ENCODE results near the gene PDSS2.

GRCh38 chr6:107328081-107328480 lies 131.3 kb downstream of the PDSS2 start:
- TF ChIP-seq, protein P1, sequence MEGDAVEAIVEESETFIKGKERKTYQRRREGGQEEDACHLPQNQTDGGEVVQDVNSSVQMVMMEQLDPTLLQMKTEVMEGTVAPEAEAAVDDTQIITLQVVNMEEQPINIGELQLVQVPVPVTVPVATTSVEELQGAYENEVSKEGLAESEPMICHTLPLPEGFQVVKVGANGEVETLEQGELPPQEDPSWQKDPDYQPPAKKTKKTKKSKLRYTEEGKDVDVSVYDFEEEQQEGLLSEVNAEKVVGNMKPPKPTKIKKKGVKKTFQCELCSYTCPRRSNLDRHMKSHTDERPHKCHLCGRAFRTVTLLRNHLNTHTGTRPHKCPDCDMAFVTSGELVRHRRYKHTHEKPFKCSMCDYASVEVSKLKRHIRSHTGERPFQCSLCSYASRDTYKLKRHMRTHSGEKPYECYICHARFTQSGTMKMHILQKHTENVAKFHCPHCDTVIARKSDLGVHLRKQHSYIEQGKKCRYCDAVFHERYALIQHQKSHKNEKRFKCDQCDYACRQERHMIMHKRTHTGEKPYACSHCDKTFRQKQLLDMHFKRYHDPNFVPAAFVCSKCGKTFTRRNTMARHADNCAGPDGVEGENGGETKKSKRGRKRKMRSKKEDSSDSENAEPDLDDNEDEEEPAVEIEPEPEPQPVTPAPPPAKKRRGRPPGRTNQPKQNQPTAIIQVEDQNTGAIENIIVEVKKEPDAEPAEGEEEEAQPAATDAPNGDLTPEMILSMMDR (IDR thresholded peaks at IDR 0.05 in 8 of 11, conservative IDR thresholded peaks at IDR 0.05 in 3 of 11): no peak
- TF ChIP-seq POLR2A (IDR thresholded peaks at IDR 0.05) (no peak), POLR2AphosphoS5 (IDR thresholded peaks at IDR 0.05) (no peak)
